WTC11 (cell line): ENCODE measurements around the gene CCDC24. TPM values are rescaled to one million over a fixed set of nuclear protein-coding genes. Genes with fewer than 3 reads are reported as not detected.

Source experiments
- ATAC-seq: fragments of 200-7000 bp; cut with Tn5 transposase; 2 replicates; pipeline ENCODE4 v1.10.0; 2021; ENCODE audit warnings: mild to moderate bottlenecking, moderate library complexity
- CTCF ChIA-PET: fragments of 300-600 bp; sonication (Branson Sonifier 250); formaldehyde crosslinking; loops from one replicate; lab custom pipeline; 2021; ENCODE audit warnings: antibody characterized with exemption; lab: Charles Lee
- POLR2A ChIA-PET: fragments of 350-600 bp; sonication (Branson Sonifier 250); formaldehyde crosslinking; loops from one replicate; lab custom pipeline; 2021; ENCODE audit warnings: antibody characterized with exemption; lab: Charles Lee
- DNase-seq: peaks from one replicate; pipeline ENCODE4 v3.0.0; 2021; ENCODE audit warnings: low spot score
- H3K27ac Mint-ChIP-seq: 2 replicates; pipeline ENCODE4 v1.8.0; 2021; ENCODE audit warnings: mixed read lengths
- H3K27me3 Mint-ChIP-seq: 2 replicates; pipeline ENCODE4 v1.8.0; 2021; ENCODE audit warnings: low read depth, mild to moderate bottlenecking, moderate library complexity, mixed read lengths
- H3K36me3 Mint-ChIP-seq: 2 replicates; pipeline ENCODE4 v1.8.0; 2021; ENCODE audit warnings: mixed read lengths
- H3K4me1 Mint-ChIP-seq: 2 replicates; pipeline ENCODE4 v1.8.0; 2022; ENCODE audit warnings: mixed read lengths
- H3K4me3 Mint-ChIP-seq: 2 replicates; pipeline ENCODE4 v1.8.0; 2021; ENCODE audit warnings: mild to moderate bottlenecking, moderate library complexity, mixed read lengths
- H3K9me3 Mint-ChIP-seq: 2 replicates; pipeline ENCODE4 v1.8.0; 2021; ENCODE audit warnings: mixed read lengths
- AFF4 ChIP-seq: sonication (generic); formaldehyde crosslinking; IDR thresholded peaks from 2 replicates; pipeline ENCODE4 v1.8.1; 2023; ENCODE audit warnings: mild to moderate bottlenecking, missing genetic modification reagents, borderline replicate concordance
- GABPB1 ChIP-seq: sonication (generic); formaldehyde crosslinking; IDR thresholded peaks from 2 replicates; pipeline ENCODE4 v1.8.1; 2023; ENCODE audit warnings: mild to moderate bottlenecking, missing genetic modification reagents
- HMGA2 ChIP-seq: fragments of 250-450 bp; sonication (Bioruptor Pico); IDR thresholded peaks from 2 replicates; pipeline ENCODE4 v1.4.0; 2021; ENCODE audit warnings: mild to moderate bottlenecking, moderate library complexity
- JAZF1 ChIP-seq: fragments of 250-450 bp; sonication (Bioruptor Pico); IDR thresholded peaks from 2 replicates; pipeline ENCODE4 v1.9.0; 2021; ENCODE audit warnings: moderate library complexity, mild to moderate bottlenecking, inconsistent platforms
- MAX ChIP-seq: sonication (generic); formaldehyde crosslinking; IDR thresholded peaks from 2 replicates; pipeline ENCODE4 v1.8.0; 2022; ENCODE audit warnings: mild to moderate bottlenecking, missing genetic modification reagents
- MYBL2 ChIP-seq: sonication (generic); formaldehyde crosslinking; IDR thresholded peaks from 2 replicates; pipeline ENCODE4 v1.8.1; 2023; ENCODE audit warnings: mild to moderate bottlenecking, moderate library complexity, missing genetic modification reagents
- NR2C2 ChIP-seq: sonication (generic); formaldehyde crosslinking; IDR thresholded peaks from 2 replicates; pipeline ENCODE4 v1.8.0; 2022; ENCODE audit warnings: mild to moderate bottlenecking, missing genetic modification reagents
- PRDM15 ChIP-seq: sonication (generic); formaldehyde crosslinking; IDR thresholded peaks from 2 replicates; pipeline ENCODE4 v1.8.0; 2022; ENCODE audit warnings: missing genetic modification reagents
- RELA ChIP-seq: sonication (generic); formaldehyde crosslinking; IDR thresholded peaks from 2 replicates; pipeline ENCODE4 v1.8.1; 2022; ENCODE audit warnings: missing genetic modification reagents, mild to moderate bottlenecking, borderline replicate concordance
- SMAD3 ChIP-seq: sonication (generic); formaldehyde crosslinking; IDR thresholded peaks from 2 replicates; pipeline ENCODE4 v1.8.0; 2022; ENCODE audit warnings: missing genetic modification reagents, mild to moderate bottlenecking, borderline replicate concordance
- SP1 ChIP-seq: sonication (generic); formaldehyde crosslinking; conservative IDR thresholded peaks from 2 replicates; pipeline ENCODE4 v1.8.1; 2022; ENCODE audit warnings: missing genetic modification reagents
- STAT6 ChIP-seq: sonication (generic); formaldehyde crosslinking; conservative IDR thresholded peaks from 2 replicates; pipeline ENCODE4 v1.8.1; 2023; ENCODE audit warnings: mild to moderate bottlenecking, low read depth, missing genetic modification reagents, moderate library complexity
- TCF7 ChIP-seq: sonication (generic); formaldehyde crosslinking; IDR thresholded peaks from 2 replicates; pipeline ENCODE4 v1.8.0; 2022; ENCODE audit warnings: mild to moderate bottlenecking, low read depth, missing genetic modification reagents, moderate library complexity
- USF1 ChIP-seq: sonication (generic); formaldehyde crosslinking; IDR thresholded peaks from 2 replicates; pipeline ENCODE4 v1.8.0; 2022; ENCODE audit warnings: mild to moderate bottlenecking, missing genetic modification reagents
- USF2 ChIP-seq: sonication (generic); formaldehyde crosslinking; IDR thresholded peaks from 2 replicates; pipeline ENCODE4 v1.8.1; 2023; ENCODE audit warnings: mild to moderate bottlenecking, missing genetic modification reagents, moderate library complexity
- ZMAT4 ChIP-seq: fragments of 250-450 bp; sonication (Bioruptor Pico); IDR thresholded peaks from 2 replicates; pipeline ENCODE4 v1.9.0; 2021; ENCODE audit warnings: mild to moderate bottlenecking
- ZNF396 ChIP-seq: fragments of 250-450 bp; sonication (Bioruptor Pico); IDR thresholded peaks from 2 replicates; pipeline ENCODE4 v1.8.0; 2021; ENCODE audit warnings: mild to moderate bottlenecking, moderate library complexity, borderline replicate concordance
- total RNA-seq: library from RNA; stranded (reverse); gene quantifications from 3 replicates; pipeline ENCODE4 v1.2.3, GENCODE V29; 2021

Gene CCDC24
- total RNA-seq, 1 experiment from 2014 or later: 12.1 TPM

- Mint-ChIP-seq H3K4me1 (peaks cover 41% of the 10 kb centered on the region), H3K4me3 (peak overlapping the region; percentile 89), H3K27ac (no peak overlapping the region), H3K9me3 (no peaks in the 10 kb centered on the region), H3K36me3 (peaks cover 37% of the 10 kb centered on the region), H3K27me3 (no peaks in the 10 kb centered on the region; the same call in 1 of the 2 replicates)
- TF ChIP-seq ZMAT4 (CRISPR knock-in tag) (no peak), MAX (CRISPR knock-in tag) (no peak), HMGA2 (no peak), ZNF396 (CRISPR knock-in tag) (no peak), JAZF1 (CRISPR knock-in tag) (no peak), STAT6 (CRISPR knock-in tag) (no peak)
- no peak for DNase-seq
- CTCF ChIA-PET: no interaction called here
- POLR2A ChIA-PET: no interaction called here
- ATAC-seq: no peak
Measured at GRCh38 chr1:43976890-43977289, 14.5 kb upstream of the CCDC24 start.

GRCh38 chr1:43977376-43978263 is 13.8 kb upstream of the CCDC24 start:
- peaks cover 41% of the 10 kb centered on the region for H3K4me1 Mint-ChIP-seq
- POLR2A ChIA-PET: interaction anchor here (0.7 kb wide), 1 partner anchor 74 kb away, joined by 4 read pairs; no protein-coding TSS in a partner anchor
- no peaks in the 10 kb centered on the region; the same call in 1 of the 2 replicates for H3K27me3 Mint-ChIP-seq
- H3K27ac Mint-ChIP-seq: no peak overlapping the region
- H3K4me3 Mint-ChIP-seq: peak overlapping the region; percentile 89
- DNase-seq (no peak), ATAC-seq (no peak)
- H3K9me3 Mint-ChIP-seq: no peaks in the 10 kb centered on the region
- H3K36me3 Mint-ChIP-seq: peaks cover 32% of the 10 kb centered on the region
- CTCF ChIA-PET: interaction anchor here (1.1 to 1.7 kb wide), 2 partner anchors 43 to 214 kb away, joined by 7 to 8 read pairs; no protein-coding TSS in a partner anchor
- TF ChIP-seq PRDM15 (CRISPR knock-in tag) (no peak), MYBL2 (CRISPR knock-in tag) (no peak), NR2C2 (CRISPR knock-in tag) (no peak), USF2 (CRISPR knock-in tag) (no peak), SMAD3 (CRISPR knock-in tag) (no peak), AFF4 (no peak), SP1 (no peak), USF1 (CRISPR knock-in tag) (no peak), TCF7 (CRISPR knock-in tag) (no peak), RELA (CRISPR knock-in tag) (no peak), GABPB1 (CRISPR knock-in tag) (no peak)
